Endothelial cell of umbilical vein (primary cell): ENCODE data around the gene LHX4. TPM values are rescaled to one million over a fixed set of nuclear protein-coding genes. Genes with fewer than 3 reads are reported as not detected.

ENCODE experiments used
- BruUV-seq: library from RNA; stranded (reverse); fragments of 400-500 nt; replicated peaks from 2 replicates; lab custom pipeline; 2021; lab: Mats Ljungman, UMichigan
- CTCF ChIA-PET: fragments of 300-600, 350-600 bp; sonication (Branson Sonifier 250); formaldehyde crosslinking; loops from one replicate; lab custom pipeline; 2021; ENCODE audit warnings: antibody characterized with exemption, inconsistent platforms; lab: Charles Lee
- POLR2A ChIA-PET: fragments of 300-600, 350-600 bp; sonication (Branson Sonifier 250); formaldehyde crosslinking; loops from one replicate; lab custom pipeline; 2021; ENCODE audit warnings: antibody characterized with exemption, inconsistent platforms; lab: Charles Lee
- DNase-seq: peaks from one replicate; pipeline ENCODE4 v3.0.0-alpha.2; 2011; ENCODE audit warnings: low read depth, low spot score
- FAIRE-seq: peaks from 2 replicates; lab custom pipeline; 2011; peaks lifted over from hg19 to GRCh38; lab: Jason Lieb, UNC
- H2AFZ ChIP-seq: 2 replicates; pipeline ENCODE4 v1.6.0; 2012; ENCODE audit warnings: low read depth, low read length, control low read depth, inconsistent platforms
- H3K27ac ChIP-seq: 2 replicates; pipeline ENCODE4 v1.5.1; 2011; ENCODE audit warnings: low read depth, mild to moderate bottlenecking, control low read depth, low read length, moderate library complexity; ENCODE audit not compliant: insufficient read depth
- H3K27me3 ChIP-seq, 2 experiments: 2 replicates each; pipeline versions ENCODE4 v1.6.0 to v1.6.1; 2011; ENCODE audit warnings: low read length in 2 of 2, mixed read lengths in 1 of 2; ENCODE audit not compliant: control insufficient read depth in 2 of 2, insufficient read depth in 2 of 2
- H3K36me3 ChIP-seq, 2 experiments: 2 replicates in 1 of 2; 3 replicates in 1 of 2; pipeline ENCODE4 v1.5.1; 2011; ENCODE audit warnings: low read length in 2 of 2, mild to moderate bottlenecking in 1 of 2, moderate library complexity in 1 of 2; ENCODE audit not compliant: control insufficient read depth in 2 of 2, insufficient read depth in 2 of 2; ENCODE audit errors: extremely low read depth in 1 of 2
- H3K4me1 ChIP-seq: 3 replicates; pipeline ENCODE4 v1.5.1; 2011; ENCODE audit warnings: mild to moderate bottlenecking, low read length; ENCODE audit not compliant: control insufficient read depth, insufficient read depth; ENCODE audit errors: extremely low read depth
- H3K4me2 ChIP-seq: 2 replicates; pipeline ENCODE4 v1.6.1; 2011; ENCODE audit warnings: low read length, control low read depth, mixed read lengths; ENCODE audit not compliant: insufficient read depth
- H3K4me3 ChIP-seq, 3 experiments: fragments of 200-600 bp in 1 of 3; sonication (generic), shearing (Covaris generic) in 1 of 3; replicated peaks in 1 of 3; 2 replicates each; pipeline ENCODE4 v1.5.1; 2011 to 2016; ENCODE audit warnings: control low read depth in 3 of 3, low read length in 3 of 3, mild to moderate bottlenecking in 2 of 3, inconsistent platforms in 1 of 3, low read depth in 1 of 3, moderate library complexity in 1 of 3; ENCODE audit not compliant: insufficient read depth in 1 of 3
- H3K79me2 ChIP-seq: 2 replicates; pipeline ENCODE4 v1.6.0; 2012; ENCODE audit warnings: low read length, inconsistent platforms; ENCODE audit not compliant: control insufficient read depth, insufficient read depth
- H3K9ac ChIP-seq: replicated peaks from 2 replicates; pipeline ENCODE3; 2011; ENCODE audit warnings: low read length, control low read depth; ENCODE audit not compliant: insufficient read depth; ENCODE audit errors: extremely low read depth
- H3K9me1 ChIP-seq: replicated peaks from 3 replicates; pipeline ENCODE4 v1.6.0; 2011; ENCODE audit warnings: mild to moderate bottlenecking, low read length; ENCODE audit not compliant: control insufficient read depth, insufficient read depth; ENCODE audit errors: extremely low read depth
- H3K9me3 ChIP-seq: replicated peaks from 2 replicates; pipeline ENCODE4 v1.5.1; 2012; ENCODE audit warnings: low read length, inconsistent platforms; ENCODE audit not compliant: control insufficient read depth, insufficient read depth
- H4K20me1 ChIP-seq: replicated peaks from 2 replicates; pipeline ENCODE3; 2011; ENCODE audit warnings: mild to moderate bottlenecking, low read length; ENCODE audit not compliant: control insufficient read depth, insufficient read depth; ENCODE audit errors: extremely low read depth
- CTCF ChIP-seq, 2 donors: IDR thresholded peaks; 1 replicate in 1 of 2; 2 replicates in 1 of 2; pipeline ENCODE4 v1.5.1; 2011; ENCODE audit warnings: low read length in 2 of 2, mild to moderate bottlenecking in 2 of 2, moderate library complexity in 2 of 2, control low read depth in 1 of 2, inconsistent platforms in 1 of 2, low read depth in 1 of 2; ENCODE audit not compliant: insufficient read depth in 1 of 2; ENCODE audit errors: extremely low read depth in 1 of 2
- FOS ChIP-seq: IDR thresholded peaks from 2 replicates; pipeline ENCODE4 v1.6.1; 2011; ENCODE audit warnings: mild to moderate bottlenecking, low read length, moderate library complexity, borderline replicate concordance; ENCODE audit not compliant: insufficient read depth
- GATA2 ChIP-seq: IDR thresholded peaks from 2 replicates; pipeline ENCODE4 v1.7.0; 2011; ENCODE audit warnings: low read depth, mild to moderate bottlenecking, moderate library complexity, mixed read lengths, low read length; ENCODE audit not compliant: insufficient read length, insufficient read depth
- JUN ChIP-seq: IDR thresholded peaks from 2 replicates; pipeline ENCODE4 v1.6.1; 2011; ENCODE audit warnings: borderline replicate concordance, low read depth; ENCODE audit not compliant: insufficient read length, insufficient read depth
- POLR2AphosphoS5 ChIP-seq: IDR thresholded peaks from 2 replicates; pipeline ENCODE4 v1.6.1; 2012; ENCODE audit warnings: low read depth, mild to moderate bottlenecking, control low read depth, low read length, moderate library complexity; ENCODE audit not compliant: insufficient read depth
- dilution Hi-C: fragments of 300-500 bp; cut with MboI; formaldehyde crosslinking; loops from one replicate; pipeline ENCODE4 v1.15.0; 2019; ENCODE audit warnings: low sequenced_read_pairs; ENCODE audit not compliant: extremely low pct_ligation_motif_present
- intact Hi-C: fragments of 100-400 bp; cut with micrococcal nuclease; formaldehyde crosslinking; loops from one replicate; pipeline ENCODE4 v1.10.0; 2022
- polyA plus RNA-seq, 4 experiments: library from polyadenylated mRNA; depleted of rRNA in 3 of 4; stranded (reverse) in 3 of 4; unstranded in 1 of 4; fragments of >200 nt; gene quantifications; 2 replicates each; pipeline versions ENCODE4 v1.2.1 to v1.2.3, GENCODE V29; 2011 to 2012; ENCODE audit warnings: missing spikeins in 1 of 4
- total RNA-seq: library from RNA; stranded (reverse); gene quantifications from 2 replicates; pipeline ENCODE4 v1.2.3, GENCODE V29; 2021

Gene LHX4
- total and polyA plus RNA-seq, 2 donors (not counting 3 experiments of a cell fraction or from before 2014, with no cell fraction given), result not detected

- H3K79me2 ChIP-seq, result no peaks in the 10 kb centered on the region
- dilution Hi-C loops, result no loop called here
- H3K27me3 ChIP-seq, result peaks cover 66 to 92% of the 10 kb centered on the region in 2 experiments
- peak overlapping the region; percentile 43 to 67 (median 47) for H3K4me3 ChIP-seq
- DNase-seq (no peak), FAIRE-seq (no peak)
- no peaks in the 10 kb centered on the region for H4K20me1 ChIP-seq
- intact Hi-C loops, result no loop called here
- H3K27ac ChIP-seq, result no peak overlapping the region
- no peak for TF ChIP-seq FOS
- no peak for TF ChIP-seq JUN
- TF ChIP-seq CTCF (IDR thresholded peaks at IDR 0.05; ENCODE audit: extremely low read depth in 1 of 2, insufficient read depth in 1 of 2, low read depth in 1 of 2, low read length in 2 of 2), result no peak
- no peak for TF ChIP-seq POLR2AphosphoS5
- TF ChIP-seq GATA2, result no peak
- H3K9ac ChIP-seq, result no peak overlapping the region
- H3K4me1 ChIP-seq, result peaks cover 25% of the 10 kb centered on the region
- no TSS peak for BruUV-seq
- H3K36me3 ChIP-seq, result no peaks in the 10 kb centered on the region
- peak overlapping the region; percentile 82 for H3K4me2 ChIP-seq
- CTCF ChIA-PET, result interaction anchor here (0.8 kb wide), 1 partner anchor 8 kb away, joined by 3 read pairs; no protein-coding TSS in a partner anchor
- no peaks in the 10 kb centered on the region for H3K9me1 ChIP-seq
- no peaks in the 10 kb centered on the region for H3K9me3 ChIP-seq
- POLR2A ChIA-PET, result no interaction called here
- H2AFZ ChIP-seq, result peak overlapping the region; percentile 34
Observed at GRCh38 chr1:180230416-180230790, 339 bp downstream of the LHX4 start.
